H9 (cell line): ENCODE data around the gene NCMAP. TPM values are rescaled to one million over a fixed set of nuclear protein-coding genes. Genes with fewer than 3 reads are reported as not detected.

Experiments used
- DNase-seq: peaks from one replicate; pipeline ENCODE4 v3.0.0-alpha.2; 2017
- H2AFZ ChIP-seq: one replicate; pipeline ENCODE4 v1.6.1; 2013; ENCODE audit warnings: mild to moderate bottlenecking, low read length, control low read depth, moderate library complexity
- H2AK5ac ChIP-seq: 2 replicates; pipeline ENCODE4 v1.6.1; 2013; ENCODE audit warnings: low read length, control low read depth, mixed read lengths; ENCODE audit not compliant: insufficient read length
- H2BK120ac ChIP-seq: one replicate; pipeline ENCODE4 v1.6.1; 2013; ENCODE audit warnings: low read depth, mild to moderate bottlenecking, low read length, control low read depth, inconsistent platforms; ENCODE audit not compliant: poor library complexity, severe bottlenecking
- H2BK12ac ChIP-seq: 2 replicates; pipeline ENCODE4 v1.6.1; 2013; ENCODE audit warnings: low read length, control low read depth, mixed read lengths, low read depth; ENCODE audit not compliant: insufficient read length
- H2BK15ac ChIP-seq: 2 replicates; pipeline ENCODE4 v1.6.1; 2013; ENCODE audit warnings: low read depth, low read length, control low read depth
- H2BK20ac ChIP-seq: one replicate; pipeline ENCODE4 v1.6.1; 2013; ENCODE audit warnings: low read depth, mild to moderate bottlenecking, low read length, control low read depth, inconsistent platforms; ENCODE audit not compliant: poor library complexity, severe bottlenecking
- H2BK5ac ChIP-seq: 2 replicates; pipeline ENCODE4 v1.6.1; 2013; ENCODE audit warnings: low read length, control low read depth, mixed read lengths; ENCODE audit not compliant: insufficient read length
- H3K14ac ChIP-seq: 2 replicates; pipeline ENCODE4 v1.6.1; 2013; ENCODE audit warnings: low read length, control low read depth; ENCODE audit not compliant: insufficient read depth
- H3K18ac ChIP-seq: 2 replicates; pipeline ENCODE4 v1.6.1; 2013; ENCODE audit warnings: low read depth, mild to moderate bottlenecking, mixed read lengths, low read length, control low read depth; ENCODE audit not compliant: insufficient read length
- H3K23ac ChIP-seq: 2 replicates; pipeline ENCODE4 v1.6.1; 2013; ENCODE audit warnings: low read length, control low read depth, mixed read lengths, low read depth; ENCODE audit not compliant: insufficient read length
- H3K23me2 ChIP-seq: 2 replicates; pipeline ENCODE4 v1.6.1; 2013; ENCODE audit warnings: low read depth, mild to moderate bottlenecking, mixed read lengths, low read length, control low read depth; ENCODE audit not compliant: insufficient read length, poor library complexity, severe bottlenecking
- H3K27ac ChIP-seq: 2 replicates; pipeline ENCODE4 v1.5.1; 2013; ENCODE audit warnings: low read length, control low read depth, mixed read lengths, low read depth; ENCODE audit not compliant: insufficient read length
- H3K27me3 ChIP-seq: 2 replicates; pipeline ENCODE4 v1.6.1; 2013; ENCODE audit warnings: low read length, control low read depth, inconsistent platforms; ENCODE audit not compliant: insufficient read depth
- H3K4ac ChIP-seq: 2 replicates; pipeline ENCODE4 v1.6.1; 2013; ENCODE audit warnings: low read depth, mild to moderate bottlenecking, control low read depth, inconsistent platforms, low read length, moderate library complexity
- H3K4me1 ChIP-seq: 2 replicates; pipeline ENCODE4 v1.6.1; 2013; ENCODE audit warnings: low read length, control low read depth, inconsistent platforms; ENCODE audit not compliant: insufficient read depth
- H3K4me2 ChIP-seq: 2 replicates; pipeline ENCODE4 v1.6.1; 2013; ENCODE audit warnings: low read length, control low read depth, mixed read lengths; ENCODE audit not compliant: insufficient read length, insufficient read depth
- H3K56ac ChIP-seq: 2 replicates; pipeline ENCODE4 v1.6.1; 2013; ENCODE audit warnings: low read depth, mild to moderate bottlenecking, mixed read lengths, low read length, control low read depth; ENCODE audit not compliant: insufficient read length
- H3K79me1 ChIP-seq: 2 replicates; pipeline ENCODE4 v1.6.1; 2013; ENCODE audit warnings: low read depth, mild to moderate bottlenecking, moderate library complexity, low read length, control low read depth, inconsistent platforms; ENCODE audit not compliant: insufficient read depth, poor library complexity, severe bottlenecking
- H3K79me2 ChIP-seq: 2 replicates; pipeline ENCODE4 v1.6.1; 2013; ENCODE audit warnings: low read length, control low read depth, inconsistent platforms; ENCODE audit not compliant: insufficient read depth
- H3K9ac ChIP-seq: 2 replicates; pipeline ENCODE4 v1.6.1; 2013; ENCODE audit warnings: low read length, control low read depth, mixed read lengths; ENCODE audit not compliant: insufficient read length; ENCODE audit errors: extremely low read depth
- H3K9me3 ChIP-seq: one replicate; pipeline ENCODE4 v1.6.1; 2013; ENCODE audit warnings: low read depth, low read length, inconsistent platforms; ENCODE audit not compliant: control insufficient read depth
- H3T11ph ChIP-seq: one replicate; pipeline ENCODE4 v1.6.1; 2013; ENCODE audit warnings: mild to moderate bottlenecking, low read length, control low read depth, inconsistent platforms
- H4K20me1 ChIP-seq: one replicate; pipeline ENCODE4 v1.6.1; 2013; ENCODE audit not compliant: control insufficient read depth, insufficient read length, insufficient read depth
- H4K5ac ChIP-seq: 2 replicates; pipeline ENCODE4 v1.6.1; 2013; ENCODE audit warnings: low read depth, mild to moderate bottlenecking, mixed read lengths, low read length, control low read depth; ENCODE audit not compliant: insufficient read length
- H4K8ac ChIP-seq: replicated peaks from 2 replicates; pipeline ENCODE4 v1.6.1; 2013; ENCODE audit warnings: low read length, control low read depth, mixed read lengths, low read depth; ENCODE audit not compliant: insufficient read length
- H4K91ac ChIP-seq: 2 replicates; pipeline ENCODE4 v1.6.1; 2013; ENCODE audit warnings: low read depth, mild to moderate bottlenecking, moderate library complexity, mixed read lengths, low read length, control low read depth; ENCODE audit not compliant: insufficient read length
- H3K27ac Mint-ChIP-seq, 3 experiments: 2 replicates in 2 of 3; 3 replicates in 1 of 3; pipeline ENCODE4 v1.8.0; 2020 to 2021; ENCODE audit warnings: mixed read lengths in 3 of 3, mild to moderate bottlenecking in 1 of 3, moderate library complexity in 1 of 3
- H3K27me3 Mint-ChIP-seq: 2 replicates; pipeline ENCODE4 v1.8.0; 2021; ENCODE audit warnings: low read depth, mild to moderate bottlenecking, moderate library complexity, mixed read lengths
- H3K36me3 Mint-ChIP-seq, 3 experiments: 2 replicates in 2 of 3; 3 replicates in 1 of 3; pipeline ENCODE4 v1.8.0; 2020 to 2021; ENCODE audit warnings: low read depth in 3 of 3, mixed read lengths in 3 of 3; ENCODE audit not compliant: insufficient read depth in 1 of 3
- H3K4me1 Mint-ChIP-seq, 2 experiments: 2 replicates each; pipeline ENCODE4 v1.8.0; 2020; ENCODE audit warnings: mixed read lengths in 2 of 2
- H3K4me3 Mint-ChIP-seq, 2 experiments: 2 replicates in 1 of 2; 3 replicates in 1 of 2; pipeline ENCODE4 v1.8.0; 2020 to 2021; ENCODE audit warnings: mild to moderate bottlenecking in 2 of 2, mixed read lengths in 2 of 2, moderate library complexity in 1 of 2
- H3K9me3 Mint-ChIP-seq, 2 experiments: 2 replicates in 1 of 2; 3 replicates in 1 of 2; pipeline ENCODE4 v1.8.0; 2020; ENCODE audit warnings: mild to moderate bottlenecking in 2 of 2, mixed read lengths in 2 of 2, moderate library complexity in 1 of 2
- WGBS: extraction: QIAGEN DNeasy Blood & Tissue Kit; methylation state at CpG from one replicate; pipeline ENCODE4 v1.1.7; 2013; ENCODE audit warnings: missing lambda C conversion rate, low lambda C conversion rate, mixed read lengths; ENCODE audit not compliant: insufficient read length; ENCODE audit errors: extremely low coverage; 5-methylcytosine and 5-hydroxymethylcytosine counted together
- total RNA-seq: library from RNA; stranded (reverse); gene quantifications from 2 replicates; pipeline ENCODE4 v1.2.1, GENCODE V29; 2021
- TF ChIP-seq, protein P1 (sequence below): fragments of 200-600 bp; sonication (generic); conservative IDR thresholded peaks from 3 replicates; pipeline ENCODE4 v1.8.0; 2021; ENCODE audit warnings: antibody characterized with exemption, mild to moderate bottlenecking

The NCMAP gene
- total RNA-seq, 1 experiment from 2014 or later: 0.35 TPM

DNA sequence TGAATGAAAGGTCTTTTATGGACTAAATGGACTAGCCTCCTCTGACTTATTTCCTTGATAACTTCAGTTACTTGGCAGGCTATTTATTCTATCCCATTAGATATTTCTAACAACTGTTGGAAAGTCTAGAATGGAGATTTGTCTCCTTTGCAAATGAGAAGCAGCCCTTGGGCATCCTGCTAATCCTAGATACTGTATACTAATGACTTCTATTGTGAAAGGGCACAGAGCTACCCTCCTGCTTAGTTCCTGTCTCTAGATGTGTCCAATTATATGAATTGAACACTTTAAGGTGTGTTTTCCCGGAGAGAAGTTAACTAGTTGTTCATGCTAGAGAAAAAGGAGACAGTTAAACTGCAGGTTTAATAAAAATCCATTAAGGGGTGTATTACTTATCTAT lies 10.2 kb upstream of the NCMAP start:
- Histone ChIP-seq H3K79me2 (no peaks in the 10 kb centered on the region), H3K9ac (no peak overlapping the region), H3K14ac (no peak overlapping the region), H2BK12ac (no peak overlapping the region), H3K79me1 (no peaks in the 10 kb centered on the region), H4K91ac (no peak overlapping the region), H2BK15ac (no peak overlapping the region), H2BK120ac (no peak overlapping the region), H2BK20ac (no peak overlapping the region), H3K56ac (no peak overlapping the region), H3K4me2 (no peak overlapping the region), H3K18ac (no peak overlapping the region), H3K4me1 (no peaks in the 10 kb centered on the region), H3K27me3 (no peaks in the 10 kb centered on the region), H4K5ac (no peak overlapping the region), H2AK5ac (no peak overlapping the region), H3K27ac (no peak overlapping the region), H2AFZ (no peak overlapping the region), H2BK5ac (no peak overlapping the region), H4K20me1 (no peaks in the 10 kb centered on the region), H3K9me3 (no peaks in the 10 kb centered on the region), H3K4ac (no peak overlapping the region), H3T11ph (no peak overlapping the region), H3K23me2 (no peaks in the 10 kb centered on the region), H3K23ac (no peak overlapping the region), H4K8ac (no peak overlapping the region)
- WGBS: no CpG with 5 or more reads among the region's 1 CpG
- H3K27ac Mint-ChIP-seq: no peak overlapping the region
- DNase-seq: no peak
- H3K36me3 Mint-ChIP-seq: no peaks in the 10 kb centered on the region
- H3K9me3 Mint-ChIP-seq: no peaks in the 10 kb centered on the region
- H3K4me1 Mint-ChIP-seq: peaks cover 17 to 22% of the 10 kb centered on the region in 2 experiments
- H3K27me3 Mint-ChIP-seq: peaks cover 2% of the 10 kb centered on the region; the same call in 1 of the 2 replicates
- no peak overlapping the region for H3K4me3 Mint-ChIP-seq
- TF ChIP-seq, protein P1, sequence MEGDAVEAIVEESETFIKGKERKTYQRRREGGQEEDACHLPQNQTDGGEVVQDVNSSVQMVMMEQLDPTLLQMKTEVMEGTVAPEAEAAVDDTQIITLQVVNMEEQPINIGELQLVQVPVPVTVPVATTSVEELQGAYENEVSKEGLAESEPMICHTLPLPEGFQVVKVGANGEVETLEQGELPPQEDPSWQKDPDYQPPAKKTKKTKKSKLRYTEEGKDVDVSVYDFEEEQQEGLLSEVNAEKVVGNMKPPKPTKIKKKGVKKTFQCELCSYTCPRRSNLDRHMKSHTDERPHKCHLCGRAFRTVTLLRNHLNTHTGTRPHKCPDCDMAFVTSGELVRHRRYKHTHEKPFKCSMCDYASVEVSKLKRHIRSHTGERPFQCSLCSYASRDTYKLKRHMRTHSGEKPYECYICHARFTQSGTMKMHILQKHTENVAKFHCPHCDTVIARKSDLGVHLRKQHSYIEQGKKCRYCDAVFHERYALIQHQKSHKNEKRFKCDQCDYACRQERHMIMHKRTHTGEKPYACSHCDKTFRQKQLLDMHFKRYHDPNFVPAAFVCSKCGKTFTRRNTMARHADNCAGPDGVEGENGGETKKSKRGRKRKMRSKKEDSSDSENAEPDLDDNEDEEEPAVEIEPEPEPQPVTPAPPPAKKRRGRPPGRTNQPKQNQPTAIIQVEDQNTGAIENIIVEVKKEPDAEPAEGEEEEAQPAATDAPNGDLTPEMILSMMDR: no peak
